ENCODE data around the gene STK38L. TPM values are rescaled to one million over a fixed set of nuclear protein-coding genes. Genes with fewer than 3 reads are reported as not detected.

STK38L gene
- total and polyA plus RNA-seq, 2 experiments from 2014 or later, result 20.3 to 30.0 TPM

DNA sequence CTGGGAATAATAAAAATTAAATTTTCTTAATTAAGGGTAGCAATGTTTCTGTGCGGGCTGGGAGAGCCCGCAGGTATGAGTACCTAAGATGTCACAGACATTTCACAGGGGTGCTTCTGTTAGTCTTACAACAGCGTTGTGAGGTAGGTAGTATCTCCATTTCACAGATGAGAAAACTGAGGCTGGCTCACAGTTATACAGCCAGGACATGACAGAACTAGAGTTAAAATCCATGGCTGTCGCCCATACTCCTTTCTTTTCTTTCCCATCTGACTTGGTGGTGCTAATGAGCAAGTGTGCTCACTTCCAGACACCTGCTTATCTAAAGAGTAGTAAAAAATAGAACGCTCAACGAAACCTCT lies 90.6 kb downstream of the STK38L start:
- no peaks in the 10 kb centered on the region for H3K4me1 ChIP-seq (ENCODE audit: low read depth)
- TF ChIP-seq, protein P1, sequence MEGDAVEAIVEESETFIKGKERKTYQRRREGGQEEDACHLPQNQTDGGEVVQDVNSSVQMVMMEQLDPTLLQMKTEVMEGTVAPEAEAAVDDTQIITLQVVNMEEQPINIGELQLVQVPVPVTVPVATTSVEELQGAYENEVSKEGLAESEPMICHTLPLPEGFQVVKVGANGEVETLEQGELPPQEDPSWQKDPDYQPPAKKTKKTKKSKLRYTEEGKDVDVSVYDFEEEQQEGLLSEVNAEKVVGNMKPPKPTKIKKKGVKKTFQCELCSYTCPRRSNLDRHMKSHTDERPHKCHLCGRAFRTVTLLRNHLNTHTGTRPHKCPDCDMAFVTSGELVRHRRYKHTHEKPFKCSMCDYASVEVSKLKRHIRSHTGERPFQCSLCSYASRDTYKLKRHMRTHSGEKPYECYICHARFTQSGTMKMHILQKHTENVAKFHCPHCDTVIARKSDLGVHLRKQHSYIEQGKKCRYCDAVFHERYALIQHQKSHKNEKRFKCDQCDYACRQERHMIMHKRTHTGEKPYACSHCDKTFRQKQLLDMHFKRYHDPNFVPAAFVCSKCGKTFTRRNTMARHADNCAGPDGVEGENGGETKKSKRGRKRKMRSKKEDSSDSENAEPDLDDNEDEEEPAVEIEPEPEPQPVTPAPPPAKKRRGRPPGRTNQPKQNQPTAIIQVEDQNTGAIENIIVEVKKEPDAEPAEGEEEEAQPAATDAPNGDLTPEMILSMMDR (IDR thresholded peaks at IDR 0.05; ENCODE audit: low read depth, low read length), result no peak
- no peak for DNase-seq (ENCODE audit: low read depth in 1 of 2, low spot score in 1 of 2)
- H3K4me3 ChIP-seq, result no peak overlapping the region
- no peaks in the 10 kb centered on the region for H3K9me3 ChIP-seq (ENCODE audit: low read depth)
- no peaks in the 10 kb centered on the region for H3K36me3 ChIP-seq
- no peak overlapping the region for H3K27ac ChIP-seq
- peaks cover 63% of the 10 kb centered on the region for H3K27me3 ChIP-seq

DNA sequence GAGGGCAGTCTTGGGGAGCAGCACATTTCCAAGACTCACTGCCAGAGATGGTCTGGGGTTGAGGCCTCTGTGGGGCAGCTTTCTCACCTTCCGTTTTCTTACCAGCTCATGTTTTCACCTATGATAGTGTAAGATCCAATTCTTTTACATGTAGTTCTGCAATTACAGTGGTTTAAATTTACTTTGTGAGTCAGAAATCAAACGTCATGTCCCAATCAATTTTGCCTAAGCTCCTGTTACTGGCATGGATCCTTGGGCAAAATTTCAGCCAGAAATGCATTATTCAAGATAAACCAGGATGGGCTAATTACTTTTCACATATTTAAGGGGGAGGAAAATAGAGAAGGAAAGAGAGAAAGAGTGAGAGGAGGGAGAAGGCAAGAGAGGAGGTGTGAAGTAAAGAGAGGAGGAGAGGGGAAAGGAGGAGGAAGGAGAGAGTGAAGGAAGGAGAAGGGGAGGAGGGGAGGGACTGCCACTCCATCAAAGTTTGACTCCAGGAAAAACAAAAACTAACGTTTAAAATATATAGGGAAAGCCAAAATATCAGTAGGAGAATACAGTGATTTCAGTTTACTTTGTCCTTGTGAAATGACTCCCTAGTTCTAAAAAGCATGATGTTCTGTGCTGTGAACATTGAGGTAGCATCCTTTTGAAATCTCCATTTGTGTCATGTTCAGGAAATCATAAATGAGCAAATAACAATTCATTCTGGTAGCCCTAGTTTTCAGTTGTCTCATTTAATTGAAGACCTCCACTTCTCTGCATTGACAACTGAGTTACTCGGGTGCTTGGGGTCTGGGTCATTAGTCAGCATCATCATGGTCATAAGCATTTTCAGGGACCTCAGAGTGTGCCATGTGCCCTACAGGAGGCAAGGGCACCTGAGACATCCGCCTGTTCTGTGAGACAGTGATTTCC lies 91.5 kb downstream of the STK38L start:
- no peak for DNase-seq (ENCODE audit: low read depth in 1 of 2, low spot score in 1 of 2)

DNA sequence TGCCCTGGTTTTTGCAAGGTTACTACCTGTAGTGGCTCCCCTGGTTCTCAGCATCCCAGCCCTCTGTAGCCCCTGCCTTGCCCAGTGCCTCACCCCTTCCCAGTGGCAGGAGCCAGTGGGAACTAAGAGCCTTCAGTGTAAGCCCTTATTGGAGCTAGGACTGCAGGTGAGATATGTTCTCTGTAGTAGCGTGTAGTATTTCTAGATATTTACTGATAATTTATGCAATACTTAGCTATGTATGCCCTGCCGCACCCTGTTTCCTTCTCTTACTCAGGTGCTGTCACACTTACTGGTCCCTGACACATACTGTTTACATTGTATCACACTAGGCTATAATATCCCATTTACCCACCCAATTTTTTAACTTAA lies 92.2 kb downstream of the STK38L start:
- H3K9me3 ChIP-seq (ENCODE audit: low read depth), result no peaks in the 10 kb centered on the region
- no peaks in the 10 kb centered on the region for H3K36me3 ChIP-seq
- no peak overlapping the region for H3K27ac ChIP-seq
- TF ChIP-seq, protein P1 (IDR thresholded peaks at IDR 0.05; ENCODE audit: low read depth, low read length), result no peak
- H3K4me1 ChIP-seq (ENCODE audit: low read depth), result no peaks in the 10 kb centered on the region
- H3K27me3 ChIP-seq, result peaks cover 48% of the 10 kb centered on the region
- no peak overlapping the region for H3K4me3 ChIP-seq
- DNase-seq (ENCODE audit: low read depth in 1 of 2, low spot score in 1 of 2), result no peak

More for the DNA sequence above, 91.5 kb downstream of the STK38L start:
- H3K27me3 ChIP-seq, result peaks cover 55% of the 10 kb centered on the region
- no peaks in the 10 kb centered on the region for H3K9me3 ChIP-seq (ENCODE audit: low read depth)
- H3K4me1 ChIP-seq (ENCODE audit: low read depth), result no peaks in the 10 kb centered on the region
- TF ChIP-seq, protein P1 (IDR thresholded peaks at IDR 0.05; ENCODE audit: low read depth, low read length), result no peak
- H3K4me3 ChIP-seq, result no peak overlapping the region
- no peaks in the 10 kb centered on the region for H3K36me3 ChIP-seq
- no peak overlapping the region for H3K27ac ChIP-seq

DNA sequence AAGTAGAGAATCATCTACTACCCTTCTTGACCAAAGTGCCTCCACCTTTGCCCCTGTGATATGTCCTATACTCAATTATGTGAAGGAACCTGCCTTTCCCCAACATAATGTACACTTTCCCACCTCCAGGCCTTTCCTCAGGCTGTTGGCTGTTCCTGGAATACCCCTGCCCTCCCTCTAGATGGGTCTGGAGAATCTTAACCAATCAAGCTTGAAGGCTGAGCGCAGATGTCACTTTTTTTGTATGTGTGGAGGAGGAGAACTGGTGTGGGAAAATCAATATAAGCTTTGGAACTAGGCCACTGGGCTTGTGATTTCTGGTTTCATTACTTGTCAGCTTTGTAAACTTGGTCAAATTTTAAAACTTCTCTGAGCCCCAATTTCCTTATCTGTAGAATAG lies 93.3 kb downstream of the STK38L start:
- DNase-seq (ENCODE audit: low read depth in 1 of 2, low spot score in 1 of 2), result no peak
- TF ChIP-seq, protein P1 (IDR thresholded peaks at IDR 0.05; ENCODE audit: low read depth, low read length), result no peak
- Histone ChIP-seq H3K4me3 (no peak overlapping the region), H3K36me3 (no peaks in the 10 kb centered on the region), H3K4me1 (ENCODE audit: low read depth) (no peaks in the 10 kb centered on the region), H3K9me3 (ENCODE audit: low read depth) (no peaks in the 10 kb centered on the region), H3K27me3 (peaks cover 37% of the 10 kb centered on the region), H3K27ac (no peak overlapping the region)

DNA sequence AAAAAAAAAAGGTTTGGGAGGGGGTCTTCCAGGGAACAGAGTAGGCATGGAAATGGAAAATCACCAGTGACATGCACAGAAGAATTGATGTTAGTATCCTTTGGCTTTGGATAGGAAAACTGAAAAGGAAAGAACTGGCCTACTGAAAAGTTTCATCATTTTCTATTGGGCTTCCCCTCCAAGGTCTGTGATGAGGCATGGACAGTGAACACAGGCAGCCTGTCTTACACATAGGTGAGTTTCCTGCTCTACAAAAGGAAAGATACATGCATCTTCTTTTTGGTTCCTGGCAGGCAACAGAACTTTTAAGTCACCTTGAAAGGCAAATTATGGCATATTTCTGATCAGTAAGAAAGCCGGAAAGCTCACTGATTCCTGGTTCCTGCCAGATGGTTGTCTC lies 94.4 kb downstream of the STK38L start:
- TF ChIP-seq, protein P1 (IDR thresholded peaks at IDR 0.05; ENCODE audit: low read depth, low read length), result no peak
- Histone ChIP-seq H3K4me1 (ENCODE audit: low read depth) (no peaks in the 10 kb centered on the region), H3K36me3 (no peaks in the 10 kb centered on the region), H3K9me3 (ENCODE audit: low read depth) (no peaks in the 10 kb centered on the region), H3K4me3 (no peak overlapping the region), H3K27me3 (peaks cover 26% of the 10 kb centered on the region), H3K27ac (no peak overlapping the region)
- no peak for DNase-seq (ENCODE audit: low read depth in 1 of 2, low spot score in 1 of 2)

Data from cardiac muscle cell (in vitro differentiated cells and primary cell).